SH-SY5Y (cell line): ENCODE measurements around the gene SEMA6B.

Experiments
- GATA2 ChIP-seq: IDR thresholded peaks from 2 replicates; pipeline ENCODE4 v1.6.1; 2011; ENCODE audit warnings: mild to moderate bottlenecking, low read depth, low read length
- GATA3 ChIP-seq: IDR thresholded peaks from 2 replicates; pipeline ENCODE4 v1.6.1; 2011; ENCODE audit warnings: low read depth, mild to moderate bottlenecking, low read length, moderate library complexity

- TF ChIP-seq GATA2, result no peak
- no peak for TF ChIP-seq GATA3
Observed at GRCh38 chr19:4533334-4533733, 26.1 kb downstream of the SEMA6B start.
